ENCODE data around the gene OR2V2.
A peak's percentile ranks its signal among the peaks of the same experiment; 100 is the strongest.
"Not testable (repeated sequence)": the region's sequence is repeated elsewhere in the genome, so short reads cannot be mapped to it uniquely, and the experiment has no call there.

OR2V2 gene

GRCh38 chr5:181146927-181147636 is at the start of gene OR2V2:
Gene OR2V2 (plus strand): TSS chr5:181147586. CDS start chr5:181154943, 7,357 bp downstream.
- DNase-seq (ENCODE audit: insufficient read length, low spot score); FAIRE-seq: not testable (repeated sequence)

GRCh38 chr5:181097759-181098491 is 49.5 kb upstream of the OR2V2 start:
- FAIRE-seq; DNase-seq (ENCODE audit: insufficient read length, low spot score): not testable (repeated sequence)

GRCh38 chr5:181098762-181099601 is 48.4 kb upstream of the OR2V2 start:
- DNase-seq (ENCODE audit: insufficient read length, low spot score), result no peak
- TF ChIP-seq POLR2A (IDR thresholded peaks at IDR 0.05; ENCODE audit: low read depth, low read length), result no peak

GRCh38 chr5:181099602-181100086 is 47.7 kb upstream of the OR2V2 start:
- no peak for FAIRE-seq
- no peak for TF ChIP-seq POLR2A (IDR thresholded peaks at IDR 0.05; ENCODE audit: low read depth, low read length)
- DNase-seq (ENCODE audit: insufficient read length, low spot score), result no peak

More at GRCh38 chr5:181098762-181099601, 48.4 kb upstream of the OR2V2 start:
- no peak for FAIRE-seq

GRCh38 chr5:181100121-181100875 is 47.1 kb upstream of the OR2V2 start:
- TF ChIP-seq POLR2A (IDR thresholded peaks at IDR 0.05; ENCODE audit: low read depth, low read length), result no peak
- DNase-seq (ENCODE audit: insufficient read length, low spot score) (no peak), FAIRE-seq (no peak)

- DNase-seq (ENCODE audit: insufficient read length, low spot score); FAIRE-seq: not testable (repeated sequence)
These were observed 46.2 kb upstream of the OR2V2 start for GRCh38 chr5:181101030-181101641.

- peak; percentile 80 for FAIRE-seq
- DNase-seq (ENCODE audit: insufficient read length, low spot score), result not testable (repeated sequence)
These were observed 45.3 kb upstream of the OR2V2 start for GRCh38 chr5:181101930-181102674.

GRCh38 chr5:181104259-181104568 is 43.2 kb upstream of the OR2V2 start:
- FAIRE-seq; DNase-seq (ENCODE audit: insufficient read length, low spot score): not testable (repeated sequence)

- FAIRE-seq; DNase-seq (ENCODE audit: insufficient read length, low spot score): not testable (repeated sequence)
These were observed 42.6 kb upstream of the OR2V2 start for GRCh38 chr5:181104606-181105390.

GRCh38 chr5:181105391-181106025 is 41.9 kb upstream of the OR2V2 start:
- TF ChIP-seq POLR2A (IDR thresholded peaks at IDR 0.05; ENCODE audit: low read depth, low read length), result no peak
- FAIRE-seq (no peak), DNase-seq (ENCODE audit: insufficient read length, low spot score) (no peak)

GRCh38 chr5:181107699-181108098 is 39.7 kb upstream of the OR2V2 start:
- TF ChIP-seq POLR2A (IDR thresholded peaks at IDR 0.05; ENCODE audit: low read depth, low read length), result no peak
- no peak for FAIRE-seq
- DNase-seq (ENCODE audit: insufficient read length, low spot score), result no peak
